GM23338 (cell line): Measurements from ENCODE around the gene SSH2. TPM values are rescaled to one million over a fixed set of nuclear protein-coding genes. Genes with fewer than 3 reads are reported as not detected.

ENCODE experiments used
- ATAC-seq: fragments of 200-7000 bp; cut with Tn5 transposase; 3 replicates; pipeline ENCODE4 v1.9.1; 2020
- DNase-seq: peaks from one replicate; pipeline ENCODE4 v3.0.0-alpha.2; 2015; ENCODE audit warnings: low spot score
- H2AFZ ChIP-seq: fragments of 200-600 bp; sonication (generic); 2 replicates; pipeline ENCODE4 v1.8.0; 2016; ENCODE audit warnings: antibody characterized with exemption, mild to moderate bottlenecking, moderate library complexity
- H3F3A ChIP-seq: fragments of 200-600 bp; sonication (generic); replicated peaks from 2 replicates; pipeline ENCODE4 v1.8.0; 2017; ENCODE audit warnings: antibody characterized with exemption, mixed run types, low read depth
- H3K27ac ChIP-seq: fragments of 200-600 bp; sonication (generic); 2 replicates; pipeline ENCODE4 v1.6.1; 2016; ENCODE audit warnings: low read depth
- H3K27me3 ChIP-seq: fragments of 200-600 bp; sonication (generic); 2 replicates; pipeline ENCODE4 v1.8.0; 2016; ENCODE audit warnings: mild to moderate bottlenecking, mixed run types, moderate library complexity; ENCODE audit not compliant: insufficient read depth
- H3K36me3 ChIP-seq: fragments of 200-600 bp; sonication (generic); 2 replicates; pipeline ENCODE4 v1.8.0; 2016; ENCODE audit warnings: mild to moderate bottlenecking; ENCODE audit not compliant: insufficient read depth
- H3K4me1 ChIP-seq: fragments of 200-600 bp; sonication (generic); 2 replicates; pipeline ENCODE4 v1.8.0; 2016; ENCODE audit warnings: mild to moderate bottlenecking, moderate library complexity; ENCODE audit not compliant: insufficient read depth
- H3K4me2 ChIP-seq: fragments of 200-600 bp; sonication (generic); 2 replicates; pipeline ENCODE4 v1.7.1; 2017; ENCODE audit warnings: mixed run types
- H3K4me3 ChIP-seq: fragments of 200-600 bp; sonication (generic); 2 replicates; pipeline ENCODE4 v1.6.1; 2016; ENCODE audit warnings: mixed run types
- H3K79me2 ChIP-seq: fragments of 200-600 bp; sonication (generic); replicated peaks from 2 replicates; pipeline ENCODE4 v1.8.0; 2017; ENCODE audit warnings: mild to moderate bottlenecking; ENCODE audit not compliant: insufficient read depth
- H3K9me2 ChIP-seq: fragments of 200-600 bp; sonication (generic); 2 replicates; pipeline ENCODE4 v1.8.0; 2017; ENCODE audit not compliant: insufficient read depth
- H4K20me1 ChIP-seq: fragments of 200-600 bp; sonication (generic); replicated peaks from 2 replicates; pipeline ENCODE4 v1.8.0; 2017; ENCODE audit warnings: mild to moderate bottlenecking; ENCODE audit not compliant: insufficient read depth
- H3K27ac Mint-ChIP-seq: 2 replicates; pipeline ENCODE4 v1.8.0; 2020; ENCODE audit warnings: inconsistent platforms, mild to moderate bottlenecking, moderate library complexity, mixed read lengths
- H3K27me3 Mint-ChIP-seq: 3 replicates; pipeline ENCODE4 v1.8.0; 2022; ENCODE audit warnings: low read depth, mild to moderate bottlenecking, moderate library complexity, mixed read lengths, inconsistent platforms; ENCODE audit not compliant: insufficient read depth, poor library complexity
- H3K36me3 Mint-ChIP-seq: 3 replicates; pipeline ENCODE4 v1.8.0; 2021; ENCODE audit warnings: low read depth, mild to moderate bottlenecking, inconsistent platforms, moderate library complexity, mixed read lengths
- H3K4me1 Mint-ChIP-seq: 3 replicates; pipeline ENCODE4 v1.8.0; 2020; ENCODE audit warnings: mild to moderate bottlenecking, inconsistent platforms, mixed read lengths
- H3K4me3 Mint-ChIP-seq: 3 replicates; pipeline ENCODE4 v1.8.0; 2021; ENCODE audit warnings: moderate library complexity, mild to moderate bottlenecking, inconsistent platforms, mixed read lengths
- H3K9me3 Mint-ChIP-seq: 3 replicates; pipeline ENCODE4 v1.8.0; 2020; ENCODE audit warnings: moderate library complexity, mild to moderate bottlenecking, inconsistent platforms, mixed read lengths
- CREB1 ChIP-seq: fragments of 250-450 bp; sonication (Bioruptor Pico); IDR thresholded peaks from 2 replicates; pipeline ENCODE4 v1.5.0; 2020; ENCODE audit warnings: low read depth, mild to moderate bottlenecking, moderate library complexity
- EZH2 ChIP-seq: fragments of 200-600 bp; sonication (generic); IDR thresholded peaks from one replicate; pipeline ENCODE4 v1.8.0; 2017; ENCODE audit warnings: antibody characterized with exemption, mild to moderate bottlenecking, low read depth; ENCODE audit not compliant: unreplicated experiment
- EZH2phosphoT487 ChIP-seq: fragments of 200-600 bp; sonication (generic); IDR thresholded peaks from one replicate; pipeline ENCODE4 v1.8.1; 2018; ENCODE audit warnings: antibody characterized with exemption; ENCODE audit not compliant: unreplicated experiment
- JUNB ChIP-seq: IDR thresholded peaks from one replicate; pipeline ENCODE4 v1.6.1; 2016; ENCODE audit warnings: antibody characterized with exemption; ENCODE audit not compliant: unreplicated experiment
- NANOG ChIP-seq: IDR thresholded peaks from 2 replicates; pipeline ENCODE4 v1.6.1; 2016; ENCODE audit warnings: antibody characterized with exemption, borderline replicate concordance
- POLR2AphosphoS5 ChIP-seq: IDR thresholded peaks from 2 replicates; pipeline ENCODE4 v1.6.1; 2016; ENCODE audit warnings: antibody characterized with exemption, low read depth
- STAT1 ChIP-seq: IDR thresholded peaks from one replicate; pipeline ENCODE4 v1.6.1; 2016; ENCODE audit warnings: antibody characterized with exemption; ENCODE audit not compliant: unreplicated experiment
- ZNF114 ChIP-seq: fragments of 250-450 bp; sonication (Bioruptor Pico); IDR thresholded peaks from 2 replicates; pipeline ENCODE4 v1.5.0; 2020; ENCODE audit warnings: mild to moderate bottlenecking, moderate library complexity
- ZNF331 ChIP-seq: fragments of 250-450 bp; sonication (Bioruptor Pico); IDR thresholded peaks from 2 replicates; pipeline ENCODE4 v1.5.0; 2020; ENCODE audit warnings: low read depth, mild to moderate bottlenecking, moderate library complexity
- polyA plus RNA-seq: library from polyadenylated mRNA; unstranded; fragments of >200 nt; fragmentation: Nextera tagmentation; extraction: Ambion mirVana; gene quantifications from 2 replicates; pipeline ENCODE4 v1.2.1, GENCODE V29; 2016
- total RNA-seq: library from RNA; depleted of rRNA; stranded (reverse); fragments of >200 nt; shearing (Covaris generic); gene quantifications from 2 replicates; pipeline ENCODE4 v1.2.3, GENCODE V29; 2014
- TF ChIP-seq, protein P1 (sequence below): IDR thresholded peaks from one replicate; pipeline ENCODE4 v1.6.1; 2018; ENCODE audit warnings: antibody characterized with exemption; ENCODE audit not compliant: unreplicated experiment
- TF ChIP-seq, protein P2 (sequence below), 2 experiments: fragments of 200-600 bp in 1 of 2; sonication (generic) in 1 of 2; conservative IDR thresholded peaks; 2 replicates each; pipeline versions ENCODE4 v1.5.1 to v1.6.1; 2016 to 2017; ENCODE audit warnings: antibody characterized with exemption in 2 of 2, low read depth in 2 of 2, mild to moderate bottlenecking in 2 of 2, moderate library complexity in 1 of 2
- TF ChIP-seq, protein P3 (sequence below): fragments of 250-450 bp; sonication (Bioruptor Pico); IDR thresholded peaks from 2 replicates; pipeline ENCODE4 v1.5.0; 2020; ENCODE audit warnings: mild to moderate bottlenecking, moderate library complexity
- TF ChIP-seq, protein P4 (sequence below): IDR thresholded peaks from 2 replicates; pipeline ENCODE4 v1.6.1; 2016; ENCODE audit warnings: antibody characterized with exemption

Gene SSH2
- total and polyA plus RNA-seq, 2 experiments from 2014 or later, result 9.9 to 12.1 TPM

DNA sequence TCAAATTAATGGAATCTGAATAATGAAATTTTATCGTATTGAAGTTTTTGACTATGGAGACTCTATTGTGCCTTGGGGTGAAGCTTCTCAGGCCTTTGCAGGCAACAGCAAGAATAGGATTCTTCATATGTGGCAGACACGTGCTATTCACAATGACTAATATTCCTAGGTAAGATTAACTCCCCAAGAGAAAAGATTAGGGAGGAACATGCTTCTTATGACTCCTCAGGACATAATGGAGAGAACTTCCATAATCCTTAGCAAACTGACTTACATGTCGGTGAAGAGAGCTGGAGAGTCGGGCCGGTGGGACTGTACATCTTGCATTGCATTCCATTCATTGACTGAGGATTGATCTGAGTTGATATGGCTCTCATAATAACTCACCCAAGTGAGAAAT lies 258.4 kb downstream of the SSH2 start:
- H3K79me2 ChIP-seq, result no peaks in the 10 kb centered on the region
- H3K4me3 ChIP-seq, result no peak overlapping the region
- TF ChIP-seq STAT1 (no peak), EZH2phosphoT487 (no peak), ZNF114 (CRISPR knock-in tag) (no peak), EZH2 (no peak), NANOG (no peak), CREB1 (CRISPR knock-in tag) (no peak), POLR2AphosphoS5 (no peak), ZNF331 (CRISPR knock-in tag) (no peak), JUNB (no peak)
- TF ChIP-seq, protein P1, sequence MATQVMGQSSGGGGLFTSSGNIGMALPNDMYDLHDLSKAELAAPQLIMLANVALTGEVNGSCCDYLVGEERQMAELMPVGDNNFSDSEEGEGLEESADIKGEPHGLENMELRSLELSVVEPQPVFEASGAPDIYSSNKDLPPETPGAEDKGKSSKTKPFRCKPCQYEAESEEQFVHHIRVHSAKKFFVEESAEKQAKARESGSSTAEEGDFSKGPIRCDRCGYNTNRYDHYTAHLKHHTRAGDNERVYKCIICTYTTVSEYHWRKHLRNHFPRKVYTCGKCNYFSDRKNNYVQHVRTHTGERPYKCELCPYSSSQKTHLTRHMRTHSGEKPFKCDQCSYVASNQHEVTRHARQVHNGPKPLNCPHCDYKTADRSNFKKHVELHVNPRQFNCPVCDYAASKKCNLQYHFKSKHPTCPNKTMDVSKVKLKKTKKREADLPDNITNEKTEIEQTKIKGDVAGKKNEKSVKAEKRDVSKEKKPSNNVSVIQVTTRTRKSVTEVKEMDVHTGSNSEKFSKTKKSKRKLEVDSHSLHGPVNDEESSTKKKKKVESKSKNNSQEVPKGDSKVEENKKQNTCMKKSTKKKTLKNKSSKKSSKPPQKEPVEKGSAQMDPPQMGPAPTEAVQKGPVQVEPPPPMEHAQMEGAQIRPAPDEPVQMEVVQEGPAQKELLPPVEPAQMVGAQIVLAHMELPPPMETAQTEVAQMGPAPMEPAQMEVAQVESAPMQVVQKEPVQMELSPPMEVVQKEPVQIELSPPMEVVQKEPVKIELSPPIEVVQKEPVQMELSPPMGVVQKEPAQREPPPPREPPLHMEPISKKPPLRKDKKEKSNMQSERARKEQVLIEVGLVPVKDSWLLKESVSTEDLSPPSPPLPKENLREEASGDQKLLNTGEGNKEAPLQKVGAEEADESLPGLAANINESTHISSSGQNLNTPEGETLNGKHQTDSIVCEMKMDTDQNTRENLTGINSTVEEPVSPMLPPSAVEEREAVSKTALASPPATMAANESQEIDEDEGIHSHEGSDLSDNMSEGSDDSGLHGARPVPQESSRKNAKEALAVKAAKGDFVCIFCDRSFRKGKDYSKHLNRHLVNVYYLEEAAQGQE, result no peak
- TF ChIP-seq, protein P2, sequence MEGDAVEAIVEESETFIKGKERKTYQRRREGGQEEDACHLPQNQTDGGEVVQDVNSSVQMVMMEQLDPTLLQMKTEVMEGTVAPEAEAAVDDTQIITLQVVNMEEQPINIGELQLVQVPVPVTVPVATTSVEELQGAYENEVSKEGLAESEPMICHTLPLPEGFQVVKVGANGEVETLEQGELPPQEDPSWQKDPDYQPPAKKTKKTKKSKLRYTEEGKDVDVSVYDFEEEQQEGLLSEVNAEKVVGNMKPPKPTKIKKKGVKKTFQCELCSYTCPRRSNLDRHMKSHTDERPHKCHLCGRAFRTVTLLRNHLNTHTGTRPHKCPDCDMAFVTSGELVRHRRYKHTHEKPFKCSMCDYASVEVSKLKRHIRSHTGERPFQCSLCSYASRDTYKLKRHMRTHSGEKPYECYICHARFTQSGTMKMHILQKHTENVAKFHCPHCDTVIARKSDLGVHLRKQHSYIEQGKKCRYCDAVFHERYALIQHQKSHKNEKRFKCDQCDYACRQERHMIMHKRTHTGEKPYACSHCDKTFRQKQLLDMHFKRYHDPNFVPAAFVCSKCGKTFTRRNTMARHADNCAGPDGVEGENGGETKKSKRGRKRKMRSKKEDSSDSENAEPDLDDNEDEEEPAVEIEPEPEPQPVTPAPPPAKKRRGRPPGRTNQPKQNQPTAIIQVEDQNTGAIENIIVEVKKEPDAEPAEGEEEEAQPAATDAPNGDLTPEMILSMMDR (conservative IDR thresholded peaks at IDR 0.05; ENCODE audit: low read depth in 2 of 2), result no peak
- TF ChIP-seq, protein P3, sequence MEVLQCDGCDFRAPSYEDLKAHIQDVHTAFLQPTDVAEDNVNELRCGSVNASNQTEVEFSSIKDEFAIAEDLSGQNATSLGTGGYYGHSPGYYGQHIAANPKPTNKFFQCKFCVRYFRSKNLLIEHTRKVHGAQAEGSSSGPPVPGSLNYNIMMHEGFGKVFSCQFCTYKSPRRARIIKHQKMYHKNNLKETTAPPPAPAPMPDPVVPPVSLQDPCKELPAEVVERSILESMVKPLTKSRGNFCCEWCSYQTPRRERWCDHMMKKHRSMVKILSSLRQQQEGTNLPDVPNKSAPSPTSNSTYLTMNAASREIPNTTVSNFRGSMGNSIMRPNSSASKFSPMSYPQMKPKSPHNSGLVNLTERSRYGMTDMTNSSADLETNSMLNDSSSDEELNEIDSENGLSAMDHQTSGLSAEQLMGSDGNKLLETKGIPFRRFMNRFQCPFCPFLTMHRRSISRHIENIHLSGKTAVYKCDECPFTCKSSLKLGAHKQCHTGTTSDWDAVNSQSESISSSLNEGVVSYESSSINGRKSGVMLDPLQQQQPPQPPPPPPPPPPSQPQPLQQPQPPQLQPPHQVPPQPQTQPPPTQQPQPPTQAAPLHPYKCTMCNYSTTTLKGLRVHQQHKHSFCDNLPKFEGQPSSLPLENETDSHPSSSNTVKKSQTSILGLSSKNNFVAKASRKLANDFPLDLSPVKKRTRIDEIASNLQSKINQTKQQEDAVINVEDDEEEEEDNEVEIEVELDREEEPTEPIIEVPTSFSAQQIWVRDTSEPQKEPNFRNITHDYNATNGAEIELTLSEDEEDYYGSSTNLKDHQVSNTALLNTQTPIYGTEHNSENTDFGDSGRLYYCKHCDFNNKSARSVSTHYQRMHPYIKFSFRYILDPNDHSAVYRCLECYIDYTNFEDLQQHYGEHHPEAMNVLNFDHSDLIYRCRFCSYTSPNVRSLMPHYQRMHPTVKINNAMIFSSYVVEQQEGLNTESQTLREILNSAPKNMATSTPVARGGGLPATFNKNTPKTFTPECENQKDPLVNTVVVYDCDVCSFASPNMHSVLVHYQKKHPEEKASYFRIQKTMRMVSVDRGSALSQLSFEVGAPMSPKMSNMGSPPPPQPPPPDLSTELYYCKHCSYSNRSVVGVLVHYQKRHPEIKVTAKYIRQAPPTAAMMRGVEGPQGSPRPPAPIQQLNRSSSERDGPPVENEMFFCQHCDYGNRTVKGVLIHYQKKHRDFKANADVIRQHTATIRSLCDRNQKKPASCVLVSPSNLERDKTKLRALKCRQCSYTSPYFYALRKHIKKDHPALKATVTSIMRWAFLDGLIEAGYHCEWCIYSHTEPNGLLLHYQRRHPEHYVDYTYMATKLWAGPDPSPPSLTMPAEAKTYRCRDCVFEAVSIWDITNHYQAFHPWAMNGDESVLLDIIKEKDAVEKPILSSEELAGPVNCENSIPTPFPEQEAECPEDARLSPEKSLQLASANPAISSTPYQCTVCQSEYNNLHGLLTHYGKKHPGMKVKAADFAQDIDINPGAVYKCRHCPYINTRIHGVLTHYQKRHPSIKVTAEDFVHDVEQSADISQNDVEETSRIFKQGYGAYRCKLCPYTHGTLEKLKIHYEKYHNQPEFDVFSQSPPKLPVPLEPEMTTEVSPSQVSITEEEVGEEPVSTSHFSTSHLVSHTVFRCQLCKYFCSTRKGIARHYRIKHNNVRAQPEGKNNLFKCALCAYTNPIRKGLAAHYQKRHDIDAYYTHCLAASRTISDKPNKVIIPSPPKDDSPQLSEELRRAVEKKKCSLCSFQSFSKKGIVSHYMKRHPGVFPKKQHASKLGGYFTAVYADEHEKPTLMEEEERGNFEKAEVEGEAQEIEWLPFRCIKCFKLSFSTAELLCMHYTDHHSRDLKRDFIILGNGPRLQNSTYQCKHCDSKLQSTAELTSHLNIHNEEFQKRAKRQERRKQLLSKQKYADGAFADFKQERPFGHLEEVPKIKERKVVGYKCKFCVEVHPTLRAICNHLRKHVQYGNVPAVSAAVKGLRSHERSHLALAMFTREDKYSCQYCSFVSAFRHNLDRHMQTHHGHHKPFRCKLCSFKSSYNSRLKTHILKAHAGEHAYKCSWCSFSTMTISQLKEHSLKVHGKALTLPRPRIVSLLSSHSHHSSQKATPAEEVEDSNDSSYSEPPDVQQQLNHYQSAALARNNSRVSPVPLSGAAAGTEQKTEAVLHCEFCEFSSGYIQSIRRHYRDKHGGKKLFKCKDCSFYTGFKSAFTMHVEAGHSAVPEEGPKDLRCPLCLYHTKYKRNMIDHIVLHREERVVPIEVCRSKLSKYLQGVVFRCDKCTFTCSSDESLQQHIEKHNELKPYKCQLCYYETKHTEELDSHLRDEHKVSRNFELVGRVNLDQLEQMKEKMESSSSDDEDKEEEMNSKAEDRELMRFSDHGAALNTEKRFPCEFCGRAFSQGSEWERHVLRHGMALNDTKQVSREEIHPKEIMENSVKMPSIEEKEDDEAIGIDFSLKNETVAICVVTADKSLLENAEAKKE (CRISPR knock-in tag), result no peak
- TF ChIP-seq, protein P4, sequence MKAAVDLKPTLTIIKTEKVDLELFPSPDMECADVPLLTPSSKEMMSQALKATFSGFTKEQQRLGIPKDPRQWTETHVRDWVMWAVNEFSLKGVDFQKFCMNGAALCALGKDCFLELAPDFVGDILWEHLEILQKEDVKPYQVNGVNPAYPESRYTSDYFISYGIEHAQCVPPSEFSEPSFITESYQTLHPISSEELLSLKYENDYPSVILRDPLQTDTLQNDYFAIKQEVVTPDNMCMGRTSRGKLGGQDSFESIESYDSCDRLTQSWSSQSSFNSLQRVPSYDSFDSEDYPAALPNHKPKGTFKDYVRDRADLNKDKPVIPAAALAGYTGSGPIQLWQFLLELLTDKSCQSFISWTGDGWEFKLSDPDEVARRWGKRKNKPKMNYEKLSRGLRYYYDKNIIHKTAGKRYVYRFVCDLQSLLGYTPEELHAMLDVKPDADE, result no peak
- H3K27me3 Mint-ChIP-seq, result no peaks in the 10 kb centered on the region
- H3K4me1 ChIP-seq, result no peaks in the 10 kb centered on the region
- no peak overlapping the region for H3K27ac ChIP-seq
- H3K36me3 Mint-ChIP-seq, result peaks cover 3% of the 10 kb centered on the region; the same call in 1 of the 3 replicates
- no peaks in the 10 kb centered on the region for H3K36me3 ChIP-seq
- H3F3A ChIP-seq, result no peaks in the 10 kb centered on the region
- H3K4me3 Mint-ChIP-seq, result no peak overlapping the region
- no peak for ATAC-seq
- H3K4me2 ChIP-seq, result no peak overlapping the region
- no peaks in the 10 kb centered on the region for H3K9me3 Mint-ChIP-seq
- H2AFZ ChIP-seq, result no peak overlapping the region
- peaks cover 9% of the 10 kb centered on the region for H3K4me1 Mint-ChIP-seq
- no peak for DNase-seq
- no peaks in the 10 kb centered on the region for H4K20me1 ChIP-seq
- no peaks in the 10 kb centered on the region for H3K27me3 ChIP-seq
- H3K9me2 ChIP-seq, result no peaks in the 10 kb centered on the region
- H3K27ac Mint-ChIP-seq, result no peak overlapping the region
